ENCODE data around the gene MEGF9. TPM values are rescaled to one million over a fixed set of nuclear protein-coding genes. Genes with fewer than 3 reads are reported as not detected.

Gene MEGF9
- total RNA-seq, 4 donors from 2014 or later = 65.2 to 194 (median 138) TPM

DNA sequence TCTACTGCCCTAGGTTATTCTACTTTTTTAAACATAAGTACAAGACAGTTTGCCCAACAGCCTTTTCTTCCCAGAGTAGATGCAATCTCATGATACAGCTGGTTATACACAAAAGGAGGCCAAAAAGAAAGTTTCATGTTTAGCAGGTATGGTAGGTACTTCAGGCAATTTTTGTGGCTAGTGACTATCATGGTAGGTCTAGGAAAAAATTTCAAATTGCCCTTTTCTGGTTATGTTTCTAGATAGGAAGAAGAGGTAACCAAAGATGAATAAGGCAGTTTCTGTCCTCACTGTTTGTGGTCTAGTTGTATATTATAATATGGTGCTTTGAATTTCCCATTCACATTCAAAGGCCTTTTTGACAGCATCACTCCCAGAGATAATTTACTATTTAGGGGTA, 19.7 kb downstream of the MEGF9 start:
- Histone ChIP-seq H3K9me3 (no peaks in the 10 kb centered on the region), H3K4me1 (peaks cover 36 to 71% of the 10 kb centered on the region in 2 donors), H3K4me3 (replicated peaks in 1 of 3) (no peak overlapping the region), H3K27me3 (no peaks in the 10 kb centered on the region), H3K36me3 (no peaks in the 10 kb centered on the region), H3K27ac (no peak overlapping the region)
- intact Hi-C loops (cut with DNase I) = no loop called here
- TF ChIP-seq, protein P1, sequence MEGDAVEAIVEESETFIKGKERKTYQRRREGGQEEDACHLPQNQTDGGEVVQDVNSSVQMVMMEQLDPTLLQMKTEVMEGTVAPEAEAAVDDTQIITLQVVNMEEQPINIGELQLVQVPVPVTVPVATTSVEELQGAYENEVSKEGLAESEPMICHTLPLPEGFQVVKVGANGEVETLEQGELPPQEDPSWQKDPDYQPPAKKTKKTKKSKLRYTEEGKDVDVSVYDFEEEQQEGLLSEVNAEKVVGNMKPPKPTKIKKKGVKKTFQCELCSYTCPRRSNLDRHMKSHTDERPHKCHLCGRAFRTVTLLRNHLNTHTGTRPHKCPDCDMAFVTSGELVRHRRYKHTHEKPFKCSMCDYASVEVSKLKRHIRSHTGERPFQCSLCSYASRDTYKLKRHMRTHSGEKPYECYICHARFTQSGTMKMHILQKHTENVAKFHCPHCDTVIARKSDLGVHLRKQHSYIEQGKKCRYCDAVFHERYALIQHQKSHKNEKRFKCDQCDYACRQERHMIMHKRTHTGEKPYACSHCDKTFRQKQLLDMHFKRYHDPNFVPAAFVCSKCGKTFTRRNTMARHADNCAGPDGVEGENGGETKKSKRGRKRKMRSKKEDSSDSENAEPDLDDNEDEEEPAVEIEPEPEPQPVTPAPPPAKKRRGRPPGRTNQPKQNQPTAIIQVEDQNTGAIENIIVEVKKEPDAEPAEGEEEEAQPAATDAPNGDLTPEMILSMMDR (IDR thresholded peaks at IDR 0.05) = no peak
- TF ChIP-seq POLR2A (IDR thresholded peaks at IDR 0.05) = no peak
- DNase-seq = no peak

- intact Hi-C loops (cut with DNase I) = no loop called here
- peak overlapping the region in 1 of 3 donors; percentile 14 for H3K27ac ChIP-seq
- H3K9me3 ChIP-seq = no peaks in the 10 kb centered on the region
- no peak for DNase-seq
- no peaks in the 10 kb centered on the region for H3K36me3 ChIP-seq
- TF ChIP-seq POLR2A (IDR thresholded peaks at IDR 0.05) = no peak
- TF ChIP-seq, protein P1 (IDR thresholded peaks at IDR 0.05) = no peak
- H3K27me3 ChIP-seq = no peaks in the 10 kb centered on the region
- no peak overlapping the region for H3K4me3 ChIP-seq (replicated peaks in 1 of 3)
- peaks cover 38 to 73% of the 10 kb centered on the region in 2 donors for H3K4me1 ChIP-seq
Observed at GRCh38 chr9:120693700-120694008, 20.6 kb downstream of the MEGF9 start.

DNA sequence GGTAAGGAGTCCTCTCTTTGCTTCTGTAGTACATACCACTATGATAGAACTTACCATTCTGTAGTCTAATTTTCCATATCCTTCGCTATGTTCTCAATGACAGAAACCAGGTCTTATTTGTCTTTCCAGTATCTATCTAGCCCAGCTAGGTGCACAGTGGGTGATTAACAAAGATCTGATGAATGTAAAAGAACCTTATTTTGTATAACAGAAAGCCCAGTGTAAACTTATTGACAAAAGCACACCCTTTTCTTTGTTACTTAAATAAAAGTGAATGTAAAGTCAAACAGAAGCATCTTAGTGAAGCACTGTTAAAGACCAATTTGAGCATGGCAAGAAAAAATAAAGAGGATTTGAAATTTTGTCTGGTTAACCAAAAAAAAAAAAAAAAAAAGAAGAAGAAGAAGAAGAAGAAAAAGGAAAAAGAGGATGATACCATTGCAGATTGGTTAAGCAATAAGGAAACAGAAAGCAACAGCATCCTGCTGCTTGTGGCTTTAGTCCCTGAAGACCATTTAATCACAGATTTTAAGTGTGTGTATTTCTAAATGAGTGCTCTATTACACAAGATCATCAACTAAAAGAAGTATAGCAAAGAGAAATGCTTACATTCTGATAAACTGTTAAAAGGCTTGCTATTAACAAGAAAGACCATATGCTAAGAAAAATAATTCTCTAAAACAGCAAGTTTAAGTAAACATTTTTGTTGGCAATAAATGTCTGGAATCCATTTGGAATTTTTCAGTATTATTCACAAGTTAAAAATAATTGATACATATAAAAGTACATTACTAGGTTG, 21.2 kb downstream of the MEGF9 start:
- no peak overlapping the region for H3K4me3 ChIP-seq (replicated peaks in 1 of 3)
- no peaks in the 10 kb centered on the region for H3K27me3 ChIP-seq
- intact Hi-C loops (cut with DNase I) = no loop called here
- H3K27ac ChIP-seq = no peak overlapping the region
- H3K9me3 ChIP-seq = no peaks in the 10 kb centered on the region
- H3K4me1 ChIP-seq = peaks cover 41 to 76% of the 10 kb centered on the region in 2 donors
- no peaks in the 10 kb centered on the region for H3K36me3 ChIP-seq
- WGBS, 2 donors = 94 to 97% methylated on average over 1 of the region's 1 CpG
- TF ChIP-seq POLR2A (IDR thresholded peaks at IDR 0.05) = no peak
- TF ChIP-seq, protein P1 (IDR thresholded peaks at IDR 0.05) = no peak
- no peak for DNase-seq

GRCh38 chr9:120690372-120690771, 23.9 kb downstream of the MEGF9 start:
- TF ChIP-seq, protein P1 (IDR thresholded peaks at IDR 0.05) = no peak
- no peak for TF ChIP-seq POLR2A (IDR thresholded peaks at IDR 0.05)
- intact Hi-C loops (cut with DNase I) = no loop called here
- H3K27ac ChIP-seq = peak overlapping the region; percentile 46 to 77 (median 61)
- H3K4me1 ChIP-seq = peaks cover 40 to 84% of the 10 kb centered on the region in 2 donors
- no peak for DNase-seq
- H3K9me3 ChIP-seq = no peaks in the 10 kb centered on the region
- no peak overlapping the region for H3K4me3 ChIP-seq (replicated peaks in 1 of 3)
- H3K27me3 ChIP-seq = no peaks in the 10 kb centered on the region
- H3K36me3 ChIP-seq = no peaks in the 10 kb centered on the region

DNA sequence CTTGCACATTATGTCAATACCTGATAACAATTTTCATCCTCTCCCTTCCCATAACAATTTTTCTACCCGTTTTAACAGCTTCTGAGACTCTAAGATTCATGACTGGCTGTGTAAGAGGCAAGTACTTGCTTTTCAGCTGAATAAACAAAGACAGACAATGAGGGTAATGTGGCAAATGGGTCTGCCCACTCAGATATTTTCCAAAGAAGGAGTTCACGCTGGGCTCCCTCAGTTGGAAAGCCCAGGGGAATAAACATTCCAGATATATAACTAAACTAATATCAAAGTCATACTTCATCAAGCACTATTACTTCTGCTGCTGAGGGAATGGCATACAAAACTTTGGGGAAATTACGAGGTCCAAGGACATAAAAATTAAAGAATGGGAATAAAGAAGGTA, 24.4 kb downstream of the MEGF9 start:
- no peaks in the 10 kb centered on the region for H3K36me3 ChIP-seq
- intact Hi-C loops (cut with DNase I) = no loop called here
- H3K4me3 ChIP-seq (replicated peaks in 1 of 3) = no peak overlapping the region
- 46 to 55% methylated on average over 3 of the region's 3 CpGs for WGBS, 2 donors
- no peaks in the 10 kb centered on the region for H3K27me3 ChIP-seq
- peak overlapping the region; percentile 46 to 77 (median 61) for H3K27ac ChIP-seq
- peaks cover 40 to 89% of the 10 kb centered on the region in 2 donors for H3K4me1 ChIP-seq
- TF ChIP-seq POLR2A (IDR thresholded peaks at IDR 0.05) = peak in 1 of 2 donors; percentile 39
- TF ChIP-seq, protein P1 (IDR thresholded peaks at IDR 0.05) = no peak
- H3K9me3 ChIP-seq = no peaks in the 10 kb centered on the region
- no peak for DNase-seq

All from thyroid gland (tissue), 4 donors.